Lower leg skin (tissue), 3 donors: ENCODE results near the gene ZNF205.

Source experiments
- CTCF ChIP-seq, 3 donors: fragments of 450-650 bp; IDR thresholded peaks; one replicate each; pipeline ENCODE4 v1.5.1; 2016; ENCODE audit warnings: antibody characterized with exemption in 3 of 3, mild to moderate bottlenecking in 3 of 3, moderate library complexity in 2 of 3
- POLR2A ChIP-seq, 2 donors: fragments of 450-650 bp; IDR thresholded peaks; one replicate each; pipeline ENCODE4 v1.6.1; 2016 to 2017; ENCODE audit warnings: antibody characterized with exemption in 2 of 2, mild to moderate bottlenecking in 1 of 2, moderate library complexity in 1 of 2

- TF ChIP-seq POLR2A (IDR thresholded peaks at IDR 0.05): no peak
- TF ChIP-seq CTCF (IDR thresholded peaks at IDR 0.05): no peak
Measured at GRCh38 chr16:3148256-3149192, 36.1 kb downstream of the ZNF205 start.
